CD4-positive, alpha-beta T cell (primary cell): ENCODE results near the gene DLX3. TPM values are rescaled to one million over a fixed set of nuclear protein-coding genes. Genes with fewer than 3 reads are reported as not detected.

Source experiments
- ATAC-seq: fragments of 200-7000 bp; cut with Tn5 transposase; one replicate; pipeline ENCODE4 v1.10.0; 2022; ENCODE audit warnings: mild to moderate bottlenecking; ENCODE audit not compliant: poor library complexity
- CTCF ChIA-PET: fragments of 350-600 bp; sonication (Branson Sonifier 250); formaldehyde crosslinking; loops from one replicate; lab custom pipeline; 2021; ENCODE audit warnings: antibody characterized with exemption, inconsistent platforms; lab: Charles Lee
- POLR2A ChIA-PET: fragments of 350-600 bp; sonication (Branson Sonifier 250); formaldehyde crosslinking; loops from one replicate; lab custom pipeline; 2021; ENCODE audit warnings: antibody characterized with exemption, inconsistent platforms; lab: Charles Lee
- DNase-seq, 14 experiments: peaks; one replicate each; pipeline ENCODE4 v3.0.0-alpha.2; 2013 to 2020; ENCODE audit warnings: mixed read lengths in 2 of 14
- H3K27ac ChIP-seq, 2 donors: one replicate each; pipeline versions ENCODE4 v1.5.1 to v1.7.0; 2013; ENCODE audit warnings: low read length in 2 of 2, low read depth in 1 of 2, mild to moderate bottlenecking in 1 of 2
- H3K27me3 ChIP-seq, 2 experiments: 1 replicate in 1 of 2; 2 replicates in 1 of 2; pipeline versions ENCODE4 v1.6.1 to v1.7.0; 2013; ENCODE audit warnings: low read length in 2 of 2, control low read depth in 1 of 2, mild to moderate bottlenecking in 1 of 2, moderate library complexity in 1 of 2; ENCODE audit not compliant: insufficient read depth in 2 of 2, control insufficient read depth in 1 of 2
- H3K36me3 ChIP-seq: one replicate; pipeline ENCODE4 v1.6.1; 2013; ENCODE audit warnings: low read length, control low read depth; ENCODE audit not compliant: insufficient read depth
- H3K4me1 ChIP-seq: one replicate; pipeline ENCODE4 v1.6.1; 2013; ENCODE audit warnings: low read length, control low read depth; ENCODE audit not compliant: insufficient read depth
- H3K4me3 ChIP-seq: one replicate; pipeline ENCODE4 v1.5.1; 2013; ENCODE audit warnings: mild to moderate bottlenecking, low read length, moderate library complexity
- H3K9me3 ChIP-seq, 2 experiments: 1 replicate in 1 of 2; 2 replicates in 1 of 2; pipeline versions ENCODE4 v1.6.1 to v1.7.0; 2013; ENCODE audit warnings: low read length in 2 of 2, mild to moderate bottlenecking in 2 of 2, control low read depth in 1 of 2, moderate library complexity in 1 of 2; ENCODE audit not compliant: control insufficient read depth in 1 of 2, insufficient read depth in 1 of 2
- H3K27ac Mint-ChIP-seq: one replicate; pipeline ENCODE4 v1.8.0; 2020; ENCODE audit warnings: mixed read lengths
- H3K27me3 Mint-ChIP-seq: one replicate; pipeline ENCODE4 v1.8.0; 2021; ENCODE audit warnings: mixed read lengths
- H3K36me3 Mint-ChIP-seq: one replicate; pipeline ENCODE4 v1.8.0; 2021; ENCODE audit warnings: low read depth, mixed read lengths
- H3K4me1 Mint-ChIP-seq: one replicate; pipeline ENCODE4 v1.8.0; 2021; ENCODE audit warnings: low read depth, mixed read lengths
- H3K4me3 Mint-ChIP-seq: one replicate; pipeline ENCODE4 v1.8.0; 2020; ENCODE audit warnings: mild to moderate bottlenecking, mixed read lengths
- H3K9me3 Mint-ChIP-seq: one replicate; pipeline ENCODE4 v1.8.0; 2020; ENCODE audit warnings: mixed read lengths
- CTCF ChIP-seq: fragments of 200-600 bp; IDR thresholded peaks from one replicate; pipeline ENCODE4 v1.8.0; 2022; ENCODE audit warnings: antibody characterized with exemption, mild to moderate bottlenecking
- intact Hi-C, 2 experiments: fragments of 100-400 bp; cut with DNase I in 1 of 2; cut with micrococcal nuclease in 1 of 2; formaldehyde crosslinking; loops; one replicate each; pipeline versions ENCODE4 v1.15.1 to v1.9.0; 2023 to 2025; cut with DNase I, micrococcal nuclease
- total RNA-seq, 174 experiments: library from RNA in 2 of 174; stranded (reverse) in 2 of 174; gene quantifications; one replicate each; pipeline ENCODE4 v1.2.3 and lab custom pipeline; 2021 to 2026

Gene DLX3
- total RNA-seq, 2 experiments from 2014 or later, result not detected

GRCh38 chr17:50014471-50015088 is 19.6 kb upstream of the DLX3 start:
- POLR2A ChIA-PET, result no interaction called here
- no peaks in the 10 kb centered on the region for H3K4me1 Mint-ChIP-seq
- H3K4me1 ChIP-seq, result no peaks in the 10 kb centered on the region
- TF ChIP-seq CTCF, result no peak
- CTCF ChIA-PET, result no interaction called here
- H3K27me3 Mint-ChIP-seq, result peaks cover 55% of the 10 kb centered on the region
- no peaks in the 10 kb centered on the region for H3K36me3 ChIP-seq
- peaks cover 13 to 21% of the 10 kb centered on the region in 2 experiments for H3K27me3 ChIP-seq
- intact Hi-C loops, result no loop called here
- peaks cover 26 to 35% of the 10 kb centered on the region in 2 experiments for H3K9me3 ChIP-seq
- no peak overlapping the region for H3K4me3 ChIP-seq
- peaks cover 12% of the 10 kb centered on the region for H3K36me3 Mint-ChIP-seq
- no peak overlapping the region for H3K4me3 Mint-ChIP-seq
- no peak overlapping the region for H3K27ac Mint-ChIP-seq
- DNase-seq, result no peak
- peaks cover 23% of the 10 kb centered on the region for H3K9me3 Mint-ChIP-seq
- no peak overlapping the region for H3K27ac ChIP-seq
- no peak for ATAC-seq

GRCh38 chr17:50013079-50013478 is 18.1 kb upstream of the DLX3 start:
- intact Hi-C loops, result no loop called here
- Mint-ChIP-seq H3K27me3 (peaks cover 62% of the 10 kb centered on the region), H3K36me3 (peaks cover 12% of the 10 kb centered on the region), H3K27ac (no peak overlapping the region), H3K9me3 (peaks cover 25% of the 10 kb centered on the region), H3K4me3 (no peak overlapping the region), H3K4me1 (no peaks in the 10 kb centered on the region)
- H3K4me1 ChIP-seq, result no peaks in the 10 kb centered on the region
- no peaks in the 10 kb centered on the region for H3K36me3 ChIP-seq
- CTCF ChIA-PET, result no interaction called here
- DNase-seq (no peak), ATAC-seq (no peak)
- H3K27ac ChIP-seq, result no peak overlapping the region
- H3K9me3 ChIP-seq, result peaks cover 33 to 42% of the 10 kb centered on the region in 2 experiments
- POLR2A ChIA-PET, result no interaction called here
- peaks cover 15% of the 10 kb centered on the region in 2 experiments for H3K27me3 ChIP-seq
- TF ChIP-seq CTCF, result no peak
- no peak overlapping the region for H3K4me3 ChIP-seq

DNA sequence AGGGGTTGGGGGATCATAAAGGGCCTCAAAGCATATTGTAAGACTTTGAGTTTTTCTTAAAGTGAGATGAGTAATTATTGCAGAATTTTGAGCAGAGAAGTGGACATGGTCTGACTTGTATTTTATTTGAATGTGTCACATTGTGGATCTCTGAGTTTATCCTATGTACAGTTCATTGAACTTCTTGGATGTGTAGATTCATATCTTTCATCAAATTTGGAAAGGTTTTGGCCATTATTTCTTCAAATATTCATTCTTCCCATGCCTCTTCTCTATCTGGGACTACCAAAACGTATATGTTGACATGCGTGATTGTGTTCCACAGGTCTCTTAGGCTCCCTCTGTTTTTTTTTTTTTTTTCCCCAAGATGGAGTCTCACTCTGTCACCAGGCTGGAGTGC is 14.3 kb upstream of the DLX3 start:
- Mint-ChIP-seq H3K27me3 (peaks cover 67% of the 10 kb centered on the region), H3K36me3 (peaks cover 5% of the 10 kb centered on the region), H3K4me1 (no peaks in the 10 kb centered on the region), H3K4me3 (no peak overlapping the region), H3K27ac (no peak overlapping the region), H3K9me3 (peaks cover 19% of the 10 kb centered on the region)
- Histone ChIP-seq H3K27me3 (peaks cover 14 to 19% of the 10 kb centered on the region in 2 experiments), H3K9me3 (peaks cover 21 to 32% of the 10 kb centered on the region in 2 experiments), H3K4me3 (no peak overlapping the region), H3K27ac (no peak overlapping the region), H3K4me1 (no peaks in the 10 kb centered on the region), H3K36me3 (no peaks in the 10 kb centered on the region)
- ChIA-PET POLR2A (no interaction called here), CTCF (no interaction called here)
- TF ChIP-seq CTCF, result no peak
- ATAC-seq (no peak), DNase-seq (no peak)
- intact Hi-C loops, result no loop called here
